Smooth muscle cell (in vitro differentiated cells): ENCODE measurements around the gene ZNF239. TPM values are rescaled to one million over a fixed set of nuclear protein-coding genes. Genes with fewer than 3 reads are reported as not detected.
"Not testable (repeated sequence)": the region's sequence is repeated elsewhere in the genome, so short reads cannot be mapped to it uniquely, and the experiment has no call there.

Source experiments
- DNase-seq: peaks from one replicate; lab custom pipeline; 2025; ENCODE audit not compliant: unreplicated experiment; lab: John Stamatoyannopoulos, UW
- H2AFZ ChIP-seq: fragments of 200-600 bp; sonication (generic); 2 replicates; pipeline ENCODE4 v1.6.0; 2016; ENCODE audit warnings: antibody characterized with exemption, low read depth, mild to moderate bottlenecking
- H3F3A ChIP-seq: fragments of 200-600 bp; sonication (generic); 2 replicates; pipeline ENCODE4 v1.6.0; 2017; ENCODE audit warnings: antibody characterized with exemption, low read depth
- H3K27ac ChIP-seq: fragments of 200-600 bp; sonication (generic); 2 replicates; pipeline ENCODE4 v1.5.1; 2016; ENCODE audit warnings: low read depth, mild to moderate bottlenecking
- H3K27me3 ChIP-seq: fragments of 200-600 bp; sonication (generic); 2 replicates; pipeline ENCODE4 v1.6.1; 2016; ENCODE audit warnings: low read depth, mild to moderate bottlenecking
- H3K36me3 ChIP-seq: fragments of 200-600 bp; sonication (generic); 2 replicates; pipeline ENCODE4 v1.5.1; 2016; ENCODE audit warnings: low read depth
- H3K4me1 ChIP-seq: fragments of 200-600 bp; sonication (generic); 2 replicates; pipeline ENCODE4 v1.5.1; 2016; ENCODE audit warnings: low read depth
- H3K4me2 ChIP-seq: fragments of 200-600 bp; sonication (generic); 2 replicates; pipeline ENCODE4 v1.6.0; 2016; ENCODE audit warnings: mild to moderate bottlenecking
- H3K4me3 ChIP-seq: fragments of 200-600 bp; sonication (generic); 2 replicates; pipeline ENCODE4 v1.5.1; 2016; ENCODE audit warnings: mild to moderate bottlenecking
- H3K79me2 ChIP-seq: fragments of 200-600 bp; sonication (generic); 2 replicates; pipeline ENCODE4 v1.6.0; 2016; ENCODE audit warnings: low read depth, mild to moderate bottlenecking
- H3K9ac ChIP-seq: fragments of 200-600 bp; sonication (generic); 2 replicates; pipeline ENCODE4 v1.6.0; 2016; ENCODE audit warnings: low read depth
- H3K9me3 ChIP-seq: fragments of 200-600 bp; sonication (generic); replicated peaks from 2 replicates; pipeline ENCODE4 v1.5.1; 2016; ENCODE audit warnings: low read depth
- H4K20me1 ChIP-seq: fragments of 200-600 bp; sonication (generic); 2 replicates; pipeline ENCODE4 v1.6.0; 2016; ENCODE audit warnings: low read depth
- CTCF ChIP-seq: fragments of 200-600 bp; sonication (generic); IDR thresholded peaks from 2 replicates; pipeline ENCODE4 v1.5.1; 2017; ENCODE audit warnings: borderline replicate concordance, mild to moderate bottlenecking, antibody characterized with exemption; ENCODE audit not compliant: insufficient read depth, poor library complexity, severe bottlenecking
- WGBS: methylation state at CpG from one replicate; pipeline ENCODE4 v1.1.7; 2016; ENCODE audit warnings: low lambda C conversion rate; 5-methylcytosine and 5-hydroxymethylcytosine counted together
- polyA plus RNA-seq: library from polyadenylated mRNA; unstranded; fragments of >200 nt; fragmentation: Nextera tagmentation; extraction: Ambion mirVana; gene quantifications from 2 replicates; pipeline ENCODE4 v1.2.1, GENCODE V29; 2016
- total RNA-seq: library from RNA; depleted of rRNA; stranded (reverse); fragments of >200 nt; gene quantifications from 2 replicates; pipeline ENCODE4 v1.2.3, GENCODE V29; 2014

Gene ZNF239
- total and polyA plus RNA-seq, 2 experiments from 2014 or later: 2.6 to 5.4 TPM

DNA sequence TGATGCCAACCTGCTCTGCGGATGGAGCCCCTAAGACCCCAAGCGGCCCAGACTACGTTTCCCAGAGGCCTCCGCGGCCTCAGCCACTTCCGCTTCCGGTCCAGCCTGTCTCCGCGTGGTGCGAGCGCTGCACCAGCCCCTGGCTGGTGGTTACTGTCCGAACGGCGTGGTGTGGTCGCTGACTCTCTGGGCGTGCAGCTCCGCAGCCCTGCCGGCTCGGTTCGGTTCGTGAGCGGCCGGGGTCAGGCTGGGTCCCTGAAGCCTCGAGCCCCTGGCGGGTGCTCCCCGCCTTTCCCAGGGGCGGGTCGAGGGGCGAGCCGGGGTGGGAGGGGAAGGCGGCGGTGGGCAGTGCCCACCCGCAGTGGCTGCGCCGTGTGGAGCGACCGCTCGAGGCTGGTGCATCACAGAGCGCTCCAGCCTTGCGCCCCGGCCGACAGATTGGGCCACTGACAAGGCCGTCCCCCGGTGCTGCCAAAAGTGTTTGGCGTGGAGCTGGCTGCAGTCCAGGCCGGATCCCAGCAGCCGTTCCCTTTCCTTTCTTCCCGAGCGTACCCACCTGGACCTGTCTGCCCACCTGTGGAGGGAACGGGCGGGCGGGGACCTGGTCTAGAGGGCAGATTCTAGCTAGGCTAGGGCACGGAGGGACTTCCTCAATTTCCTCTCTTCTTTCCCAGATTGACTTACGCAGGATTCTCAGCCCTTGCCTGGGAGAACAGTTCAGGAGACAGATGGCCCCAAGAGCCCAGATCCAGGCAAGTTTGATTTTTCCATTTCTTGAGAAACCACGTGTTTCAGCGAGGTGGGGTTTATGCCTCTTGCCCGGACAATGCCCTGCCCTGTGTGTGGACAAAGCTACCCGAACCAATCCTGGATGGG is 32.1 kb upstream of the ZNF239 start, which contains the start of gene ZNF485:
Gene ZNF485, plus strand, starts transcription at position 116 of the 876 bp plus-strand sequence. Its CDS starts 613 bp downstream, at position 729.
- Histone ChIP-seq H3K4me3 (peak within 1 kb of the TSS; percentile 81), H4K20me1 (no peaks in the 10 kb centered on the region), H3K4me2 (peak within 1 kb of the TSS; percentile 97), H3K27ac (no peak within 1 kb of the TSS), H2AFZ (peak within 1 kb of the TSS; percentile 95), H3K79me2 (no peaks in the 10 kb centered on the region), H3K9me3 (no peaks in the 10 kb centered on the region), H3K4me1 (peaks cover 7% of the 10 kb centered on the region), H3K27me3 (no peaks in the 10 kb centered on the region), H3K36me3 (no peaks in the 10 kb centered on the region), H3F3A (no peaks in the 10 kb centered on the region), H3K9ac (no peak within 1 kb of the TSS)
- TF ChIP-seq CTCF: no peak
- peak; percentile 6 for DNase-seq
- WGBS: 7% methylated on average over 34 of the region's 58 CpGs

- 62% methylated on average over 12 of the region's 12 CpGs for WGBS
- Histone ChIP-seq H2AFZ (peak overlapping the region; percentile 95), H3K79me2 (no peaks in the 10 kb centered on the region), H3K27ac (no peak overlapping the region), H3K4me3 (peak overlapping the region; percentile 81), H4K20me1 (no peaks in the 10 kb centered on the region), H3F3A (no peaks in the 10 kb centered on the region), H3K4me1 (peaks cover 7% of the 10 kb centered on the region), H3K9ac (no peak overlapping the region), H3K36me3 (no peaks in the 10 kb centered on the region), H3K4me2 (peak overlapping the region; percentile 97), H3K9me3 (no peaks in the 10 kb centered on the region), H3K27me3 (no peaks in the 10 kb centered on the region)
- no peak for TF ChIP-seq CTCF
- no peak for DNase-seq
Measured at GRCh38 chr10:43605850-43606322, 31.5 kb upstream of the ZNF239 start.

GRCh38 chr10:43601576-43601975 is 27.2 kb upstream of the ZNF239 start:
- not testable (repeated sequence) for H4K20me1 ChIP-seq, H2AFZ ChIP-seq, H3K9ac ChIP-seq, H3K36me3 ChIP-seq, H3K27ac ChIP-seq, H3K4me2 ChIP-seq, H3K4me1 ChIP-seq, H3K9me3 ChIP-seq, H3K79me2 ChIP-seq, H3F3A ChIP-seq, DNase-seq, H3K4me3 ChIP-seq, H3K27me3 ChIP-seq
- 82% methylated on average over 6 of the region's 6 CpGs for WGBS

DNA sequence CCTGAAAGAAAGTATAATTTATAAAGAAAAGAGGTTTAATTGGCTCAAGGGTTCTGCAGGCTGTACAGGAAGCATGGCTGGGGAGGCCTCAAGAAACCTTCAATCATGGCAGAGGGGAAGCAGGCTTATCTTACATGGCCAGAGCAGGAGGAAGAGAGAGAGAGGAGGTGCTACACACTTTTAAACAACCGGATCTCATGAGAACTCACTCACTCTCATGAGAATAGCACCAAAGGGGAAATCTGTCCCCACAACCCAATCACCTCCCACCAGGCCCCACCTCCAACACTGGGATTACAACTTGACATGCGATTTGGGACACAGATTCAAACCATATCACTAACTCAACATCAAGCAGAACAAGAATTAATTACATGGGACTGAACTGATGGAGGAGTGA is 24.9 kb upstream of the ZNF239 start:
- Histone ChIP-seq H4K20me1 (no peaks in the 10 kb centered on the region), H3K9ac (no peak overlapping the region), H3K9me3 (no peaks in the 10 kb centered on the region), H3K27ac (no peak overlapping the region), H3K4me2 (no peak overlapping the region), H3K27me3 (no peaks in the 10 kb centered on the region), H3K36me3 (no peaks in the 10 kb centered on the region), H2AFZ (no peak overlapping the region), H3K4me1 (no peaks in the 10 kb centered on the region), H3K4me3 (no peak overlapping the region), H3F3A (no peaks in the 10 kb centered on the region), H3K79me2 (no peaks in the 10 kb centered on the region)
- TF ChIP-seq CTCF: no peak
- 79% methylated on average over 2 of the region's 2 CpGs for WGBS
- no peak for DNase-seq
